NCI-H2107 treated with DMSO at 0.1 percent for 48 hours (cell line): ENCODE measurements around the gene TTL.

ENCODE experiments used
- DNase-seq: peaks from one replicate; lab custom pipeline; 2025; ENCODE audit not compliant: unreplicated experiment; lab: John Stamatoyannopoulos, UW

TTL gene

GRCh38 chr2:112580084-112580483 lies 98.1 kb downstream of the TTL start:
- DNase-seq, result no peak

- peak; percentile 68 for DNase-seq
Observed at GRCh38 chr2:112582314-112582746, 100.4 kb downstream of the TTL start.

- DNase-seq, result peak; percentile 28
Observed at GRCh38 chr2:112583497-112584133, 101.7 kb downstream of the TTL start.

GRCh38 chr2:112584134-112584890 lies 102.4 kb downstream of the TTL start, which contains the start of gene CHCHD5:
Gene CHCHD5 (plus strand): TSS chr2:112584609. CDS start chr2:112584648, 39 bp downstream.
- peak; percentile 89 for DNase-seq

- no peak for DNase-seq
Observed at GRCh38 chr2:112584891-112585250, 102.9 kb downstream of the TTL start.

- DNase-seq, result no peak
Observed at GRCh38 chr2:112585400-112585799, 103.4 kb downstream of the TTL start.

GRCh38 chr2:112585873-112586464 lies 104.0 kb downstream of the TTL start:
- no peak for DNase-seq

GRCh38 chr2:112588611-112589045 lies 106.7 kb downstream of the TTL start:
- DNase-seq, result no peak
